T-cell (primary cell): ENCODE measurements around the gene TCERG1L. TPM values are rescaled to one million over a fixed set of nuclear protein-coding genes. Genes with fewer than 3 reads are reported as not detected.

ENCODE experiments used
- ATAC-seq, 4 experiments: fragments of 200-7000 bp in 3 of 4; fragments of 150-1000 bp in 1 of 4; cut with Tn5 transposase; replicated peaks in 1 of 4; 1 replicate in 3 of 4; 2 replicates in 1 of 4; pipeline ENCODE4 v1.10.0; 2021; ENCODE audit warnings: moderate library complexity in 3 of 4, mild to moderate bottlenecking in 2 of 4, moderate number of reproducible peaks in 1 of 4
- CTCF ChIA-PET, 2 donors: fragments of 300-600 bp; sonication (Branson Sonifier 250); formaldehyde crosslinking; loops; one replicate each; lab custom pipeline; 2022; ENCODE audit warnings: antibody characterized with exemption in 2 of 2; lab: Charles Lee
- POLR2A ChIA-PET, 2 donors: fragments of 300-600 bp; sonication (Branson Sonifier 250); formaldehyde crosslinking; loops; one replicate each; lab custom pipeline; 2022; ENCODE audit warnings: antibody characterized with exemption in 2 of 2; lab: Charles Lee
- DNase-seq, 35 experiments: peaks; one replicate each; pipeline versions ENCODE4 v3.0.0 to v3.0.0-alpha.2; 2013 to 2023
- H3K27ac ChIP-seq: one replicate; pipeline ENCODE4 v1.5.1; 2013; ENCODE audit warnings: low read length
- H3K27me3 ChIP-seq, 2 experiments: replicated peaks in 1 of 2; 1 replicate in 1 of 2; 2 replicates in 1 of 2; pipeline versions ENCODE4 v1.6.1 to v1.7.0; 2013; ENCODE audit warnings: low read length in 1 of 2, mixed read lengths in 1 of 2; ENCODE audit not compliant: control insufficient read depth in 2 of 2, insufficient read depth in 2 of 2; ENCODE audit errors: extremely low read depth in 1 of 2
- H3K36me3 ChIP-seq, 2 donors: 1 replicate in 1 of 2; 2 replicates in 1 of 2; pipeline versions ENCODE4 v1.6.1 to v1.7.0; 2013; ENCODE audit warnings: low read length in 1 of 2; ENCODE audit not compliant: control insufficient read depth in 2 of 2, insufficient read depth in 1 of 2; ENCODE audit errors: extremely low read depth in 1 of 2
- H3K4me1 ChIP-seq, 2 experiments: 1 replicate in 1 of 2; 2 replicates in 1 of 2; pipeline versions ENCODE4 v1.6.1 to v1.7.0; 2013; ENCODE audit warnings: low read length in 2 of 2, mixed read lengths in 1 of 2; ENCODE audit not compliant: insufficient read depth in 2 of 2, control insufficient read depth in 1 of 2; ENCODE audit errors: extremely low read depth in 1 of 2
- H3K4me3 ChIP-seq, 2 donors: 1 replicate in 1 of 2; 2 replicates in 1 of 2; pipeline versions ENCODE4 v1.5.1 to v1.7.0; 2013; ENCODE audit warnings: mild to moderate bottlenecking in 2 of 2, low read length in 1 of 2, moderate library complexity in 1 of 2; ENCODE audit not compliant: control insufficient read depth in 1 of 2; ENCODE audit errors: extremely low read depth in 1 of 2
- H3K9me3 ChIP-seq: 2 replicates; pipeline ENCODE4 v1.7.0; 2013
- H3K27ac Mint-ChIP-seq, 2 donors: one replicate each; pipeline ENCODE4 v1.8.0; 2020 to 2021; ENCODE audit warnings: mild to moderate bottlenecking in 2 of 2, mixed read lengths in 2 of 2
- H3K27me3 Mint-ChIP-seq, 2 donors: one replicate each; pipeline ENCODE4 v1.8.0; 2021 to 2022; ENCODE audit warnings: mixed read lengths in 2 of 2
- H3K36me3 Mint-ChIP-seq: one replicate; pipeline ENCODE4 v1.8.0; 2021; ENCODE audit warnings: mixed read lengths
- H3K4me1 Mint-ChIP-seq, 3 donors: one replicate each; pipeline ENCODE4 v1.8.0; 2020 to 2022; ENCODE audit warnings: mixed read lengths in 3 of 3, mild to moderate bottlenecking in 1 of 3
- H3K4me3 Mint-ChIP-seq, 3 donors: one replicate each; pipeline ENCODE4 v1.8.0; 2020 to 2022; ENCODE audit warnings: mild to moderate bottlenecking in 3 of 3, mixed read lengths in 3 of 3, moderate library complexity in 3 of 3
- H3K9me3 Mint-ChIP-seq, 3 donors: one replicate each; pipeline ENCODE4 v1.8.0; 2020 to 2022; ENCODE audit warnings: mixed read lengths in 3 of 3
- WGBS: methylation state at CpG from one replicate; pipeline ENCODE4 v1.1.5; 2013; ENCODE audit warnings: missing lambda C conversion rate; ENCODE audit not compliant: insufficient coverage; 5-methylcytosine and 5-hydroxymethylcytosine counted together
- total RNA-seq, 35 experiments: library from RNA in 6 of 35; stranded (reverse) in 6 of 35; fragments of 120-200 nt in 1 of 35; gene quantifications; one replicate each; pipeline versions ENCODE4 v1.2.1 to v1.2.4 and lab custom pipeline; 2013 to 2026

TCERG1L gene
- total RNA-seq, 5 donors from 2014 or later (not counting 1 experiment from before 2014, with no cell fraction given): 0.13 to 0.29 (median 0.21) TPM; not detected in 1

- H3K36me3 ChIP-seq: no peaks in the 10 kb centered on the region
- Mint-ChIP-seq H3K36me3 (no peaks in the 10 kb centered on the region), H3K27ac (no peak overlapping the region), H3K27me3 (peaks cover 0 to 3% of the 10 kb centered on the region in 2 donors), H3K4me1 (no peaks in the 10 kb centered on the region), H3K4me3 (no peak overlapping the region), H3K9me3 (no peaks in the 10 kb centered on the region)
- H3K4me3 ChIP-seq: no peak overlapping the region
- 91% methylated on average over 6 of the region's 11 CpGs for WGBS
- POLR2A ChIA-PET: no interaction called here
- ATAC-seq (no peak), DNase-seq (no peak)
- CTCF ChIA-PET: no interaction called here
- no peaks in the 10 kb centered on the region for H3K9me3 ChIP-seq
- H3K27me3 ChIP-seq: no peaks in the 10 kb centered on the region
- no peaks in the 10 kb centered on the region for H3K4me1 ChIP-seq
- no peak overlapping the region for H3K27ac ChIP-seq
These were observed 54.5 kb downstream of the TCERG1L start for GRCh38 chr10:131257027-131257426.

DNA sequence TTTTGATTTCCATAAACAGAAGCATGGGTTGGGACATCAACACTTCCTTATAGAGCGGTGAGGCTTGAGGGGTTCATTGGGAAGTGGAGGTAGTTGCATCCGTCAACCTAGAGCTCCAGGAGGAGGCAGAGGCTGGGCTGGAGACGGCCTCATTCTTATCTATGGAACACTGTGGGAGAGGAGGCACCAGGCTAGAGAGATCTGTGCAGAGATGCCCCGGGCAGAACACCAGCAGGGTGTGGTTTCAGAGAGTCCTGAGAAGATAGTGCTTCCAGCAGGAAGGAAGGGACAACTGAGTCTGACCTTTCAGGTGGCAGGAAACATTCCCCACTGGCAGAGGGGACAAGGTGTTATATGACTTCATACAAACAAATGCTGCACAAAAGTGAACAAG lies 56.7 kb downstream of the TCERG1L start:
- Histone ChIP-seq H3K27ac (no peak overlapping the region), H3K27me3 (peaks cover 0 to 1% of the 10 kb centered on the region in 2 experiments), H3K4me1 (no peaks in the 10 kb centered on the region), H3K36me3 (no peaks in the 10 kb centered on the region), H3K4me3 (no peak overlapping the region), H3K9me3 (no peaks in the 10 kb centered on the region)
- no peak overlapping the region for H3K4me3 Mint-ChIP-seq
- H3K9me3 Mint-ChIP-seq: no peaks in the 10 kb centered on the region
- ATAC-seq: no peak
- H3K4me1 Mint-ChIP-seq: no peaks in the 10 kb centered on the region
- WGBS: 78% methylated on average over 4 of the region's 4 CpGs
- no peaks in the 10 kb centered on the region for H3K36me3 Mint-ChIP-seq
- DNase-seq: no peak
- no peak overlapping the region for H3K27ac Mint-ChIP-seq
- H3K27me3 Mint-ChIP-seq: peaks cover 5 to 8% of the 10 kb centered on the region in 2 donors
- ChIA-PET POLR2A (interaction anchor here in 1 of 2 donors (0.6 kb wide), 1 partner anchor 285 kb away, joined by 4 read pairs; no protein-coding TSS in a partner anchor), CTCF (no interaction called here)

GRCh38 chr10:131253931-131254858 lies 57.3 kb downstream of the TCERG1L start:
- H3K9me3 Mint-ChIP-seq: no peaks in the 10 kb centered on the region

GRCh38 chr10:131252567-131253276 lies 58.8 kb downstream of the TCERG1L start:
- ATAC-seq: no peak
- H3K27ac ChIP-seq: no peak overlapping the region
- peaks cover 0 to 3% of the 10 kb centered on the region in 2 experiments for H3K27me3 ChIP-seq
- WGBS: 92% methylated on average over 21 of the region's 21 CpGs
- DNase-seq: no peak
- Mint-ChIP-seq H3K27ac (no peak overlapping the region), H3K4me3 (no peak overlapping the region), H3K27me3 (peaks cover 5 to 8% of the 10 kb centered on the region in 2 donors), H3K36me3 (no peaks in the 10 kb centered on the region), H3K9me3 (no peaks in the 10 kb centered on the region), H3K4me1 (no peaks in the 10 kb centered on the region)
- no peak overlapping the region for H3K4me3 ChIP-seq
- H3K4me1 ChIP-seq: no peaks in the 10 kb centered on the region
- POLR2A ChIA-PET: no interaction called here
- H3K9me3 ChIP-seq: no peaks in the 10 kb centered on the region
- CTCF ChIA-PET: no interaction called here
- H3K36me3 ChIP-seq: no peaks in the 10 kb centered on the region

More at GRCh38 chr10:131253931-131254858, 57.3 kb downstream of the TCERG1L start:
- ChIA-PET POLR2A (no interaction called here), CTCF (no interaction called here)
- Histone ChIP-seq H3K4me1 (no peaks in the 10 kb centered on the region), H3K36me3 (no peaks in the 10 kb centered on the region), H3K4me3 (no peak overlapping the region), H3K27ac (no peak overlapping the region), H3K27me3 (peaks cover 0 to 3% of the 10 kb centered on the region in 2 experiments), H3K9me3 (no peaks in the 10 kb centered on the region)
- ATAC-seq: no peak
- Mint-ChIP-seq H3K27me3 (peaks cover 5 to 8% of the 10 kb centered on the region in 2 donors), H3K4me3 (no peak overlapping the region), H3K36me3 (no peaks in the 10 kb centered on the region), H3K27ac (no peak overlapping the region), H3K4me1 (no peaks in the 10 kb centered on the region)
- 93% methylated on average over 18 of the region's 22 CpGs for WGBS
- no peak for DNase-seq

DNA sequence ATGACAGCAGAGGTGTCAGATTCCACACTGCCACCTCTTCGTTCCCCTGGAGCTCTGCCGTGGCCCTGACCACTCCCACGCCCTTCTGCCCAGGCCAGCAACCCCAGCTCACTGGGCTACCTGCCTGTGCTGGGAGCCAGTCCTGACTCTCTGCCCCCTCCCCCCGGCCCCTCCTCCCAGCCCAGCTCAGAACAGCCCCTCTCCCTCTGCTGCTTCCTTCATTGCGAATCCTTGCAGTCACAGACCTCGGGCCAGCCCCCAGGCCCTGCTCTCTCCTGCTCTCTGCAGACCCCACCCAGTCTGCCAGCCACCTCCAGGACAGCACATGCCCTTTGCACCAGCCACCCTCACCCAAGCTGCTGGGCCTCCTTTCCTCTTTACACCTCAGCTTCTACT lies 60.4 kb downstream of the TCERG1L start:
- 22% methylated on average over 6 of the region's 6 CpGs for WGBS
- Histone ChIP-seq H3K36me3 (no peaks in the 10 kb centered on the region), H3K9me3 (no peaks in the 10 kb centered on the region), H3K27me3 (peaks cover 0 to 3% of the 10 kb centered on the region in 2 experiments), H3K4me1 (no peaks in the 10 kb centered on the region), H3K4me3 (no peak overlapping the region), H3K27ac (no peak overlapping the region)
- POLR2A ChIA-PET: no interaction called here
- CTCF ChIA-PET: interaction anchor here in 1 of 2 donors (0.6 kb wide), 1 partner anchor 41 kb away, joined by 3 read pairs; no protein-coding TSS in a partner anchor
- Mint-ChIP-seq H3K9me3 (no peaks in the 10 kb centered on the region), H3K27me3 (peaks cover 5 to 8% of the 10 kb centered on the region in 2 donors), H3K4me1 (no peaks in the 10 kb centered on the region), H3K27ac (no peak overlapping the region), H3K4me3 (no peak overlapping the region), H3K36me3 (no peaks in the 10 kb centered on the region)
- ATAC-seq: no peak
- DNase-seq: no peak

DNA sequence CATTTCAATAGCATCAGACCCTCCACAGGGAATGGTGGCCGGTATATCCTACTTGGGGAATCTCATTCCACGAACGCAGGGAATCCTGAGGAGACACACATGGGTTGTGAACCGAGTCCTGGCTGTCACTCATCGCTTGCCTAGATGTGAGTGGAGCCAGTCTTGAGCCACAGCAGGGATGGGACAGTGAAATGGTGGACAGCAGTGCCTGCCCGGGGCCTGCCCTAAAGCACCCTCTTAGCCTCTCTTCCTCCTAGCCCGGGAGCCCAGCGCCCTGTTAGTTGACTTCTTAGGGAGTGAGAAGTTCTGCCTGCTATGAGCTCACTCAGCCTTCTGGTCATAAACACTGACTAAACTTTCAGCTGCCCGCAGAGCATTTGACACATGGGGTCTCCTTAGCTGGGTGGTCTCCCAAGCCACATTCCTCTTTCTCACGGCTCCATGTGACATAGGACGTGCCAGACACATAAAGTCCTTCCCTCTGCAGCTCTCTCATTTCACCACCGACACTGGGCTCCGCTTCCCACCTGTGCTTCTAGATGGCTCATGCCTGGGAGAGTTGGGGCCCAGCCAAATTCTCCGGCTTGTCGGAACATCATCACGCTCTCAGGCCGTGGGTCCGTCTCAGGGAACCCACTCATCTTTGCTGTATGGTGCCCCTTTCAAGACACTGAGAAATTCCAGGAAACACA lies 60.9 kb downstream of the TCERG1L start:
- ATAC-seq (no peak), DNase-seq (no peak)
- no peak overlapping the region for H3K4me3 ChIP-seq
- Mint-ChIP-seq H3K4me3 (no peak overlapping the region), H3K27me3 (peaks cover 5 to 8% of the 10 kb centered on the region in 2 donors), H3K4me1 (no peaks in the 10 kb centered on the region), H3K9me3 (no peaks in the 10 kb centered on the region), H3K27ac (no peak overlapping the region), H3K36me3 (no peaks in the 10 kb centered on the region)
- ChIA-PET POLR2A (no interaction called here), CTCF (no interaction called here)
- no peaks in the 10 kb centered on the region for H3K4me1 ChIP-seq
- 57% methylated on average over 15 of the region's 18 CpGs for WGBS
- H3K9me3 ChIP-seq: no peaks in the 10 kb centered on the region
- peaks cover 0 to 3% of the 10 kb centered on the region in 2 experiments for H3K27me3 ChIP-seq
- no peaks in the 10 kb centered on the region for H3K36me3 ChIP-seq
- H3K27ac ChIP-seq: no peak overlapping the region
